Natural killer cell (primary cell): ENCODE results near the gene CDKAL1. TPM values are rescaled to one million over a fixed set of nuclear protein-coding genes. Genes with fewer than 3 reads are reported as not detected.

ENCODE experiments used
- ATAC-seq, 3 donors: fragments of 150-1000 bp in 2 of 3; fragments of 200-7000 bp in 1 of 3; cut with Tn5 transposase; 1 replicate in 1 of 3; 2 replicates in 2 of 3; pipeline ENCODE4 v1.10.0; 2021; ENCODE audit warnings: mild to moderate bottlenecking in 2 of 3, moderate library complexity in 2 of 3
- DNase-seq, 2 donors: peaks; one replicate each; pipeline versions ENCODE4 v3.0.0 to v3.0.0-alpha.2; 2013 to 2021; ENCODE audit warnings: mixed read lengths in 1 of 2
- H3K27ac ChIP-seq: one replicate; pipeline ENCODE4 v1.5.1; 2013; ENCODE audit warnings: mild to moderate bottlenecking, low read length
- H3K27me3 ChIP-seq: one replicate; pipeline ENCODE4 v1.6.1; 2013; ENCODE audit warnings: low read length; ENCODE audit not compliant: control insufficient read depth, insufficient read depth
- H3K36me3 ChIP-seq: one replicate; pipeline ENCODE4 v1.6.1; 2013; ENCODE audit warnings: low read length; ENCODE audit not compliant: control insufficient read depth, insufficient read depth
- H3K4me1 ChIP-seq: one replicate; pipeline ENCODE4 v1.6.1; 2013; ENCODE audit warnings: low read length; ENCODE audit not compliant: control insufficient read depth, insufficient read depth
- H3K4me3 ChIP-seq: one replicate; pipeline ENCODE4 v1.5.1; 2013; ENCODE audit warnings: low read length
- H3K9me3 ChIP-seq: one replicate; pipeline ENCODE4 v1.6.1; 2013; ENCODE audit warnings: low read length; ENCODE audit not compliant: control insufficient read depth, insufficient read depth
- H3K27ac Mint-ChIP-seq, 2 donors: one replicate each; pipeline ENCODE4 v1.8.0; 2022; ENCODE audit warnings: mild to moderate bottlenecking in 2 of 2, mixed read lengths in 2 of 2, moderate library complexity in 1 of 2
- H3K27me3 Mint-ChIP-seq, 2 donors: one replicate each; pipeline ENCODE4 v1.8.0; 2022; ENCODE audit warnings: low read depth in 2 of 2, mixed read lengths in 2 of 2
- H3K36me3 Mint-ChIP-seq: one replicate; pipeline ENCODE4 v1.8.0; 2022; ENCODE audit warnings: mixed read lengths
- H3K4me1 Mint-ChIP-seq, 2 donors: one replicate each; pipeline ENCODE4 v1.8.0; 2022; ENCODE audit warnings: mixed read lengths in 2 of 2
- H3K4me3 Mint-ChIP-seq: one replicate; pipeline ENCODE4 v1.8.0; 2022; ENCODE audit warnings: mild to moderate bottlenecking, moderate library complexity, mixed read lengths
- H3K9me3 Mint-ChIP-seq, 2 donors: one replicate each; pipeline ENCODE4 v1.8.0; 2022; ENCODE audit warnings: mixed read lengths in 2 of 2
- WGBS: methylation state at CpG from one replicate; pipeline ENCODE4 v1.1.7; 2013; ENCODE audit warnings: missing lambda C conversion rate; ENCODE audit not compliant: insufficient coverage; 5-methylcytosine and 5-hydroxymethylcytosine counted together
- intact Hi-C: fragments of 100-400 bp; cut with micrococcal nuclease; formaldehyde crosslinking; loops from one replicate; pipeline ENCODE4 v1.14.2; 2022
- total RNA-seq, 4 donors: library from RNA; stranded (reverse); fragments of 120-200 nt in 1 of 4; gene quantifications; one replicate each; pipeline versions ENCODE4 v1.2.3 to v1.2.4, GENCODE V29; 2013 to 2022
- TF ChIP-seq, protein P1 (sequence below): fragments of 200-600 bp; IDR thresholded peaks from one replicate; pipeline ENCODE4 v1.8.0; 2022; ENCODE audit warnings: antibody characterized with exemption

The CDKAL1 gene
- total RNA-seq, 3 donors from 2014 or later (not counting 1 experiment from before 2014, with no cell fraction given) = 26.0 to 32.8 (median 28.9) TPM

- Histone ChIP-seq H3K4me3 (no peak overlapping the region), H3K4me1 (no peaks in the 10 kb centered on the region), H3K27ac (no peak overlapping the region), H3K27me3 (no peaks in the 10 kb centered on the region), H3K9me3 (no peaks in the 10 kb centered on the region), H3K36me3 (peaks cover 4% of the 10 kb centered on the region)
- Mint-ChIP-seq H3K4me1 (peaks cover 21 to 26% of the 10 kb centered on the region in 2 donors), H3K36me3 (no peaks in the 10 kb centered on the region), H3K27me3 (no peaks in the 10 kb centered on the region), H3K4me3 (no peak overlapping the region), H3K9me3 (no peaks in the 10 kb centered on the region), H3K27ac (no peak overlapping the region)
- TF ChIP-seq, protein P1, sequence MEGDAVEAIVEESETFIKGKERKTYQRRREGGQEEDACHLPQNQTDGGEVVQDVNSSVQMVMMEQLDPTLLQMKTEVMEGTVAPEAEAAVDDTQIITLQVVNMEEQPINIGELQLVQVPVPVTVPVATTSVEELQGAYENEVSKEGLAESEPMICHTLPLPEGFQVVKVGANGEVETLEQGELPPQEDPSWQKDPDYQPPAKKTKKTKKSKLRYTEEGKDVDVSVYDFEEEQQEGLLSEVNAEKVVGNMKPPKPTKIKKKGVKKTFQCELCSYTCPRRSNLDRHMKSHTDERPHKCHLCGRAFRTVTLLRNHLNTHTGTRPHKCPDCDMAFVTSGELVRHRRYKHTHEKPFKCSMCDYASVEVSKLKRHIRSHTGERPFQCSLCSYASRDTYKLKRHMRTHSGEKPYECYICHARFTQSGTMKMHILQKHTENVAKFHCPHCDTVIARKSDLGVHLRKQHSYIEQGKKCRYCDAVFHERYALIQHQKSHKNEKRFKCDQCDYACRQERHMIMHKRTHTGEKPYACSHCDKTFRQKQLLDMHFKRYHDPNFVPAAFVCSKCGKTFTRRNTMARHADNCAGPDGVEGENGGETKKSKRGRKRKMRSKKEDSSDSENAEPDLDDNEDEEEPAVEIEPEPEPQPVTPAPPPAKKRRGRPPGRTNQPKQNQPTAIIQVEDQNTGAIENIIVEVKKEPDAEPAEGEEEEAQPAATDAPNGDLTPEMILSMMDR = no peak
- WGBS = 92% methylated on average over 3 of the region's 8 CpGs
- ATAC-seq = no peak
- intact Hi-C loops = no loop called here
- DNase-seq = no peak
Measured at GRCh38 chr6:20652299-20653084, 118.2 kb downstream of the CDKAL1 start.

DNA sequence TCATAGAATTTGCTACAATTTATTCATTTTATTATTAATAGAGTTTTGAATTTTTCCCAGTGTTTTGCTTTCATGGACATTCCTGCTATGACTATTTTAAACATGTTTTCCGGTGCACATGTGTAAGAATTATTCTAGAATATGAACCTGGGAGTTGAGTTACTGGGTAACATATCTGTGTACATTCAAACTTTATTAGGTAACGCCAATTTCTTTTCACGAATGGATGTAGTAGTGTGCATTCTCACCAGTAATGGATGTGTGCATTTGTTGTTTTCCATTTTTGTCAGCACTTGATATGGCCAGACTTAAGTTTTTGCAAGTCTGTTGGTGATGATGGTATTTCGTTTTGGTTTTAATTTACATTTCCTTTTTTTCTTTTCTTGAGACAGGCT, 118.8 kb downstream of the CDKAL1 start:
- no peak overlapping the region for H3K27ac Mint-ChIP-seq
- 99% methylated on average over 4 of the region's 4 CpGs for WGBS
- no peak for DNase-seq
- Histone ChIP-seq H3K9me3 (no peaks in the 10 kb centered on the region), H3K4me1 (no peaks in the 10 kb centered on the region), H3K36me3 (peaks cover 4% of the 10 kb centered on the region), H3K4me3 (no peak overlapping the region), H3K27ac (no peak overlapping the region), H3K27me3 (no peaks in the 10 kb centered on the region)
- H3K36me3 Mint-ChIP-seq = no peaks in the 10 kb centered on the region
- no peak overlapping the region for H3K4me3 Mint-ChIP-seq
- intact Hi-C loops = no loop called here
- H3K27me3 Mint-ChIP-seq = no peaks in the 10 kb centered on the region
- H3K4me1 Mint-ChIP-seq = peaks cover 22 to 32% of the 10 kb centered on the region in 2 donors
- H3K9me3 Mint-ChIP-seq = no peaks in the 10 kb centered on the region
- TF ChIP-seq, protein P1 = no peak
- ATAC-seq = no peak

GRCh38 chr6:20655317-20655716, 121.1 kb downstream of the CDKAL1 start:
- TF ChIP-seq, protein P1 = no peak
- Histone ChIP-seq H3K9me3 (no peaks in the 10 kb centered on the region), H3K4me1 (no peaks in the 10 kb centered on the region), H3K36me3 (peaks cover 4% of the 10 kb centered on the region), H3K27me3 (no peaks in the 10 kb centered on the region), H3K4me3 (no peak overlapping the region), H3K27ac (no peak overlapping the region)
- intact Hi-C loops = no loop called here
- H3K9me3 Mint-ChIP-seq = no peaks in the 10 kb centered on the region
- H3K27me3 Mint-ChIP-seq = no peaks in the 10 kb centered on the region
- H3K4me1 Mint-ChIP-seq = peaks cover 33 to 35% of the 10 kb centered on the region in 2 donors
- no peak for DNase-seq
- 80% methylated on average over 5 of the region's 5 CpGs for WGBS
- H3K27ac Mint-ChIP-seq = no peak overlapping the region
- H3K4me3 Mint-ChIP-seq = no peak overlapping the region
- ATAC-seq = no peak
- no peaks in the 10 kb centered on the region for H3K36me3 Mint-ChIP-seq
